GM21360 (cell line): ENCODE results near the gene SRGAP3.

Experiments used
- ATAC-seq: cut with Tn5 transposase; IDR thresholded peaks from one replicate; pipeline ENCODE4 v1.9.1; 2021; ENCODE audit warnings: mild to moderate bottlenecking, moderate library complexity; ENCODE audit not compliant: unreplicated experiment

SRGAP3 gene

GRCh38 chr3:8978551-8978950, 270.9 kb downstream of the SRGAP3 start:
- ATAC-seq, result no peak

- no peak for ATAC-seq
These were observed 272.8 kb downstream of the SRGAP3 start for GRCh38 chr3:8976540-8977182.

- no peak for ATAC-seq
These were observed 274.1 kb downstream of the SRGAP3 start for GRCh38 chr3:8975081-8976020.

- ATAC-seq, result no peak
These were observed 275.0 kb downstream of the SRGAP3 start for GRCh38 chr3:8974458-8974857.

- no peak for ATAC-seq
These were observed 276.8 kb downstream of the SRGAP3 start for GRCh38 chr3:8972639-8973038.

- ATAC-seq, result peak; percentile 53
These were observed 278.4 kb downstream of the SRGAP3 start for GRCh38 chr3:8970971-8971589.

GRCh38 chr3:8969241-8969640, 280.2 kb downstream of the SRGAP3 start:
- ATAC-seq, result no peak

GRCh38 chr3:8968375-8968882, 281.0 kb downstream of the SRGAP3 start:
- no peak for ATAC-seq

GRCh38 chr3:8967553-8967952, 281.9 kb downstream of the SRGAP3 start:
- ATAC-seq, result no peak

- no peak for ATAC-seq
These were observed 282.6 kb downstream of the SRGAP3 start for GRCh38 chr3:8966820-8967348.

GRCh38 chr3:8966150-8966819, 283.2 kb downstream of the SRGAP3 start:
- ATAC-seq, result no peak

- ATAC-seq, result no peak
These were observed 284.7 kb downstream of the SRGAP3 start for GRCh38 chr3:8964436-8965370.

GRCh38 chr3:8963137-8963853, 286.2 kb downstream of the SRGAP3 start, which contains the start of gene RAD18:
Gene RAD18 (minus strand): TSS chr3:8963472. CDS start chr3:8963385, 87 bp downstream.
- ATAC-seq, result peak; percentile 88

GRCh38 chr3:8962226-8962861, 287.1 kb downstream of the SRGAP3 start:
- ATAC-seq, result no peak

GRCh38 chr3:8959668-8960067, 289.8 kb downstream of the SRGAP3 start:
- ATAC-seq, result no peak

GRCh38 chr3:8954938-8955763, 294.3 kb downstream of the SRGAP3 start:
- ATAC-seq, result peak; percentile 94

- ATAC-seq, result no peak
These were observed 296.1 kb downstream of the SRGAP3 start for GRCh38 chr3:8953313-8953712.
